GM19463 (cell line): Measurements from ENCODE around the gene EXOC6B.
A peak's percentile ranks its signal among the peaks of the same experiment; 100 is the strongest.

Experiments used
- ATAC-seq: cut with Tn5 transposase; IDR thresholded peaks from one replicate; pipeline ENCODE4 v1.9.1; 2021; ENCODE audit warnings: mild to moderate bottlenecking, moderate library complexity; ENCODE audit not compliant: unreplicated experiment

The EXOC6B gene

DNA sequence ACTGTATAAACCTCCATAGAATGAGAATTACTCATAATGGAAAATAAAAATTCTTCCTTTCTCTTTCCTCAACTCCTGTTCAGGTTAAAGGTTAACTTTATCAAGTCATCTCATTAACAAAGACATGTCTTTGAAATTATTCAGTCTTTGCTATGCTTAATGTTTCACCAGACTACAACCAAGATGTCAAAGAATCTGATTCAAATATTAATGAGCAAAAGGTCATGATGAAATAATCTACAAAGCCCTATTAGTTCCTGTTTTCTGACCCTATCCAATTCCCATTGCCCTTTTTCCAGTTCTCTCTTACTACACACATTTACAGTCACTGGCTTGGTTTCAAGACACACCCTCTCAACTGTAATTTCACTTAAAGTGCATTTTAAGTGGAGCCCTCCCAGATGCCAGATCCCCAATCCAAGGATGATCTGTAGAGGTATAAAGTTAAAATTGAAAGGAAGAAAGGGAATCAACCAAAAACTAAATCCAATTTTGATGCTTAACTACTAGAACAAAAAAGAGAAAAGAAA lies 431.2 kb downstream of the EXOC6B start:
- no peak for ATAC-seq

- ATAC-seq: no peak
Observed at GRCh38 chr2:72389447-72389846, 436.4 kb downstream of the EXOC6B start.

DNA sequence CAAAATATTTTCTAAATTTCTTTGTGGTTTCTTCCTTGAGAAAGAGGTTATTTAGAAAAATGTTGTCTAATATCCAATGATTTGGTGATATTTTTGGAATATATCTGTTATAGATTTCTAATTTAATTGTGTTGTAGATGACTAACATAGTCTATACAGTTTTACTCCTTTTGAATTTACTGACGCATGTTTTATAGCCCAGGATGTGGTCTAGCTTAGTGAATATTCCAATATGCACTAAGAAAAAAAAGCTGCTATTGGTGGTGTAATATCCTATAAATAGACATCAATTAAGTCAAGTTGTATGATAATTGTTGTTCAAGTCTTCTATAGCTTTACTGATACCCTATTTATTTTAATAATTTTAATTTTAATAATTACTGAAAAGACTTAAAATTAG lies 437.6 kb downstream of the EXOC6B start:
- no peak for ATAC-seq

DNA sequence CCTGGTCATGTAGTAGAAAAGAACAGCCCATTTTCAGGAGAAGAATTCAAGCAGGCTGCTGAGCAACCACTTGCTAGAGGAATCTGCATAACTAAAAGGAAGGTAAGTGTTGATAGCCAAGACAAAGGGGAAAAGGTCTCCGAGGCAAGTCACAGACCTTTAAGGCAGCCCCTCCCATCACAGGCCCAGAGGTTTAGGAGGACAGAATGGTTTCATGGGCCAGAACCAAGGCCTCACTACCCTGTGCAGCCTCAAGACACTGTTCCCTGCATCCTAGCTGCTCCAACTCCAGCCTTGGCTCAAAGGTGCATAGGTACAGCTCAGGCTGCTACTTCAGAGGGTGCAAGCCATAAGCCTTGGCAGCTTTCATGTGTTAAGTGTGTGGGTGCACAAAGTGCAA lies 439.5 kb downstream of the EXOC6B start:
- ATAC-seq: no peak

- ATAC-seq: no peak
Observed at GRCh38 chr2:72378753-72379348, 447.0 kb downstream of the EXOC6B start.

DNA sequence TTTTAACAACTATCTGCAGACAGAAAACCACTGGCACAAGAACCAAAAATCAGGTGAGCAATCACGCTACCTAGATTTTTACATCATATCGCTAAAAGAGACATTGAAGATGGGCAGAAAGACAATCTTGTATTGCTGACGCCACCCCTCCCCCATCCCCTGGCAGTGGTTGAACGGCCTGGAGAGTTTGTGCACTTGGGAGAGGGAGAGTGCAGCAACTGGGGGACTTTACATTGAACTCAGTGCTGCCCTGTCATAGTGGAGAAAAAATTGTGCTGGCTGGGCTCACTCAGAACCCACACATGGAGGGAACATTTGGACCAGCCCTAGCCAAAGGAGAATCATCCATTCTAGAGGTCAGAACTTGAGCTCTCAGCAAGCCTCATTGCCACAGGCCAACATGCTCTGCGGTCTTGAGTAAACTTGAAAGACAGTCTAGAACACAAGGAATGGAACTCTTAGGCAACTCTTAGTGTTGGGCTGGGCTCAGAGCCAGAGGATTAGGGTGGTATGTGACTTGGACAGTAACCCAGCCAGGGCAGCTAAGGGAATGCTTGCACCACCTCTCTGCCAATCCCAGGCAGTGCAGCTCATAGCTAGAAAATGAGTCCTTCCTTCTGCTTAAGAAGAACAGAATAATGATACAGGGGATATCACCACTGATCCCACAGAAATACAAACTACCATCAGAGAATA lies 458.2 kb downstream of the EXOC6B start:
- ATAC-seq: no peak

DNA sequence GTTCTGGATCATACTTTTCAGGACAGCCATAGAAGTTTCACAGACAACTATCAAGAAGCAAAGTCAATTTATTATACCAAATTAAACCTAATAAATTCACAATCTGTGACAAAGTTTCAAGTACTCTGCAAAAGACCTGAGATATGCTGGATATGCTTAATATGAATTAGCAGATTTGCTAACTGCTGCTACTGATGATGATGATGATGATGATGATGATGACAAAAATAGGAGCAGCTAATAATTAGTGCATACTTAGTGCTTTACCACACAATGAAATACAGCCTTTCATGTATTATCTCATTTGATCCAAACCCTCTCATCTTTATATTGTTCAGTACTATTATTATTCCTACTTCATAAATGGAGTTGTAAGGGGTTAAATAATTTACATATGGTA lies 462.4 kb downstream of the EXOC6B start:
- ATAC-seq: no peak

DNA sequence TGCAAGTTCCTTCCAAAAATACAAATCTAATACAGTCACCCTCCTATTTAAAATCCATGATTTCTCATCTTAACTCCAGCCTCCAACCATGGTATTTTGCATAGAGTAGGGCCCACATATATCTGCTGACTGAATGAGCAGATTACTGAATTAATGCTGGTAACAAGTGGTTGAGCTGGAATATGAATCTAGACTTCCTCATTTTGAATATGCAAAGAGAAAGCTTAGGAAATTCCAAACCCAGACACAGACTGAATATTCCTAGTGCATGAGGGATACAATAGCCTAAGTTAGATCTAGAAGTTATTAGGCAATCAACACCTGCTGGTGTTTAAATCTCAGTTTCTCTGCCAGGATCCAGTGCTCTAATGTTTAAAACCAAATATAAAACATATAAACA lies 463.1 kb downstream of the EXOC6B start:
- ATAC-seq: no peak

DNA sequence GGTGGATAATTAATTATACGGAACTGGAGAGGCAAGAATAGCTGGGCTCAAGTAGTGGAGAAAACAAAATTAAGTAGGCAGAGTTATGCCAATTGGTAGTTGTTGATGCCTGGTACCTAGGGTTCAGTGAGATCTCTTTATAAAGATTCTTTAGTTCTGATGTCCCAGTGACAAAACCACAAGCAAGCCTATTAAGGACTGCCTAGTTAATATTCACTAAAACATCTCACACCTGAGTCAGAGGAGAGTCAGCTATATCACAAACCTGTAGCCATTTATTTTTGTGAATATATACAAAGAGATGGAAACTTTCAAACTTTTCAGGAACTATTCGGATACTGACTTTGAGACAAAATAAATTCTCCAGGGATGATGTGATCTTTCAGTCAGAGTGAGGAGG lies 464.3 kb downstream of the EXOC6B start:
- ATAC-seq: no peak

GRCh38 chr2:72361042-72361441 lies 464.8 kb downstream of the EXOC6B start:
- ATAC-seq: no peak

DNA sequence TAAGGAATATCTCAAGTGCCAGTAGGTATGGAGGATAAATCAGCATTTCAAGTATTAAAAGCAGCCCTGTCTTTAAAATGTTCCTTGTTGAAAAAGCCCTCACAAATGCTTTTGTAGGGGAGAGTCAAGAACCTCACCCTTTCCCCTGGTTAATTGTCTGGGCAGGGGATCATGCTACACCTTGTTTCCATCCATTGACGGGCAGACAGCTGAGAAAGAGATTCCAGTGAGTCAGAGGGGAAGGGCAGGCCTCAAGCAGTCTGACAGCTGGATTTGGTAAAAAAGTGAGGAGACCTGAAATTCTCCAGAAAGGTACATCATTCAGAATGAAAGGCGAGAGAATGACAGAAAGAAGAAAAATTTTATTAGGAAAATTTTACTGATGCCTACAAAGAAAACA lies 475.0 kb downstream of the EXOC6B start:
- ATAC-seq: no peak

DNA sequence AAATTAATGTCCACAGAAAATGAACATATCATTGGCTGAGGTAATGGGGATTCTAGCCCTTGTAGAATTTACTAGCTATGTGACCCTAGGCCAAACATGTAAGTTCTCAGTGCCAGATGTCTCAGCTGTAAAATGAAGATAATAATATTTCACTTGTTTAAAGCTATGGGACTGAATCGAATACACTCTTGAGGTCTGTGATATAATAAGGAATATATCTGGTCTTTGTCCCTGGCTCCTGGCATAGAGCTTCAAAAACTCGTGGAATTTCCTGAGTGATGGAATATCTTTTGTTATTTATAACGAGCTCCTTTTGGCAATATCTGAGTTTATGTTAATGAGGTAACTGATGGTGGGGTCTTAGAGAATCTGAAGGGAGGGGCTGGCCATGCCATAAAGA lies 476.8 kb downstream of the EXOC6B start:
- ATAC-seq: no peak

DNA sequence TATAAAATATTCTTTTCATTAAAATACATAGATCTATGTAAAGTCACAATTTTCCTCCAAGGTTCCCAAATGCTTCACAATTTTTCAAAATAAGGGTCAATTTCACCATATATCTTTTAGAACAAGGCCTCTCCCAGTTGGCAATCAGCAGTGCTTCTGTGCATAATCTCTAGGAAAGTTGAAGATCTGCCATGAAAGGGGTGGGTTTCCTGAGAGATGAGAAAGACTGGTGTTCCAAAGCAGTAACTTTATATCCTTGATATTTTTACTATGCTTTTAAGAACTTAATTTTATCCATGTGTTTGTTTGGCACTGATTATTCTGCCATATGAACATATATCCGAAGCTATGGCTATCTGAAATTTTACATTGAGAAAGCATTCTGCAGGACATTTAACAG lies 478.8 kb downstream of the EXOC6B start:
- no peak for ATAC-seq

DNA sequence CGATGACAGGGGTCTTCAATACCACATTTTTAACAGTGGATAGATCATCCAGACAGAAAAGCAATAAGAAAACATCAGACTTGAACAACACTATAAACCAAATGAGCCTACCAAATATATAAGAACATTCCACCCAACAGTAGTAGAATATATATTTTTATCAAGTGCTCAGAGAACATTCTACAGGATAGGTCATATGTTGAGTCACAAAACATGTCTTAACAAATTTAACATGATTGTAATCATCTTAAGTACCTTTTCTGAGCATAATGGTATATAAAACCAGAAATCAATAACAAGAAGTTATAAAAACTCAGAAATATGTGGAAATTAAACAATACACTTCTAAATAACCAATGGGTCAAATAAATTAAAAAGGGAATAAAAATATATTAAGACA lies 484.2 kb downstream of the EXOC6B start:
- no peak for ATAC-seq

DNA sequence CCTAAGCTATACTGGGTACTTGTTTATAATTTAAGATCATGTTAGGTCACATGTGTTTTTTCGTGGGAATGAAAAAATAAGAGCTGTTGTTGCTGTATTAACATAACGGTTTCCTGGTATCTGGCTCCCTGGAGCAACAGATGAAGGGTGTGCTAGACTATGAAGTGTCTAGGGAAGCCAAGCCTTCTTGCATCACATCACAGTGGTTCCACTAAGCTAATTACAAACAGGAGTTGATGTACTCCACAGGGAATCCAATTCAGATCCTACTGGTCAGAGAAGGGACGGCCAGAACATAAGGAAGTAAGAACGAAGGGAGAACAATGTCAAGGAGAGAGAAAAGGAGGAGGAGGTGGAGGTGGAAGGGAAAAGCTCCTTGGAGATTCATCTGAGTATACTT lies 485.2 kb downstream of the EXOC6B start:
- ATAC-seq: no peak

GRCh38 chr2:72338076-72338475 lies 487.8 kb downstream of the EXOC6B start:
- no peak for ATAC-seq

- no peak for ATAC-seq
Observed at GRCh38 chr2:72332720-72333119, 493.1 kb downstream of the EXOC6B start.

DNA sequence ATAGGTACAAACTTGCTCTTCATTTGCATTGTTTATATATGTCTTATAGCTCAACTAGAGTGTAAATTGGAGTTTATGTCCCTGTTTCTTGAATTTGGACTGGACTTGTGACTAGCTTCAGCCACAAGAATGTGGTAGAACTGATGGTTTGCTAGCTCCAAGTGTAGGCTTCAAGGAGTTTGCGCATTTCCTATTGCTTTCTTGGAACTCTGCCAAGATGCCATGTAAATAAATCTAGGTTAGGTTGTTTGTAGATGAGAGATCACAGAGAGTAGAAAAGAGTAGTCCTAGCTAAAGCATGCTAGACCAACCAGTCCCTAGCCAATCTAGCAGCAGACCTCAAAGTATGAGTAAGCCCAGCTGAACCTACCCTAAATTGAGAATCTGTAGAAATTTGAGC lies 495.2 kb downstream of the EXOC6B start:
- ATAC-seq: no peak

DNA sequence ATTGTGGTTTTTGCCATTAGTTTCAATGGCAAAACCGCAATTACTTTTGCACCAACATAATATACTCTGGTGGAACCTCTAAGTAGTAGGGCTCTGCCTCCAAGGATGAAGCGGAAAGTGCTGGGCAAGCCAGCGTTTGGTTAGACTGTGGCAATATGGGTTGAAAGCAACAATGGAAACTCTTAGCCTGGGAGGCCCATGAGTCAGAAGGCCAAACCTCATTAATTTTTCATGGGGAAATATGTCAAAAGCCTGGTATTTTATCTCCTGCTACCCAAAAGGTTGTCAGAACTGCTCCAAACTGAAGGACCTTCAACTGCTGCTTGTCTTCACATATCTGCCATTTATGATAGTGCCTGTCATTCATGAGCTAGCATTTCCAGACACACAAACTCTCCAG lies 499.1 kb downstream of the EXOC6B start:
- no peak for ATAC-seq

- ATAC-seq: peak; percentile 76
Observed at GRCh38 chr2:72325592-72326422, 500.0 kb downstream of the EXOC6B start.

DNA sequence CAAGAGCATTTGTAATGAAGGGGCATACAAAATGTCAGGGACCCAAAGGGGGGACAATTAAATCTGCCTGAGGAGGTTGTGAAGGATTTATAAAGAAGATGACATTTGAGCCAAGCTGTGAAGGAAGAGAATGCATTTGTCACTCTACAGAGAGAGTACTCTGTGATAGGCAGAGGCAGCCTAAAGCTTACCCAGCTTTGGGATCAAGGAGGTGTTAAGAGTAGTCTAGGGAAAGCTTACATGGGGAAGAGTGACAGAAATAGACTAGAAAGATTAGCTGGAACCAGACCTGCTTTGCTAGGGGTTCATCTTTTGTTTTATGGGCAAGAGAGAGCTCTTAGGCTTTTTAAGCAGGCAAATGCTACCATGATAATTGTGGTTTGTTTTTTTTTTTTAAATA lies 509.1 kb downstream of the EXOC6B start:
- ATAC-seq: no peak

- ATAC-seq: no peak
Observed at GRCh38 chr2:72300147-72300684, 525.6 kb downstream of the EXOC6B start.
